ENCODE results near the gene COL15A1. TPM values are rescaled to one million over a fixed set of nuclear protein-coding genes. Genes with fewer than 3 reads are reported as not detected.

The COL15A1 gene
- total and polyA plus RNA-seq, 10 donors, result 0.33 to 9.3 (median 2.1) TPM

DNA sequence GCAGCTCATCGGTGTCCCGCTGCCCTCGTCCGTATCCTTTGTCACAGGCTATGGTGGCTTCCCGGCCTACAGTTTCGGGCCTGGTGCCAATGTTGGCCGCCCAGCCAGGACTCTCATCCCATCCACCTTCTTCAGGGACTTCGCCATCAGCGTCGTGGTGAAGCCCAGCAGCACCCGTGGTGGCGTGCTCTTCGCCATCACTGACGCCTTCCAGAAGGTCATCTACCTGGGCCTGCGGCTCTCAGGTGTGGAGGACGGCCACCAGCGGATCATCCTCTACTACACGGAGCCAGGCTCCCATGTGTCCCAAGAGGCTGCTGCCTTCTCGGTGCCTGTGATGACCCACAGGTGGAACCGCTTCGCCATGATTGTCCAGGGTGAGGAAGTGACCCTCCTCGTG lies 41.9 kb downstream of the COL15A1 start:
- Histone ChIP-seq H3K27ac (no peak overlapping the region), H3K9me3 (no peaks in the 10 kb centered on the region), H3K4me1 (no peaks in the 10 kb centered on the region), H3K4me3 (no peak overlapping the region), H3K27me3 (replicated peaks in 1 of 7) (no peaks in the 10 kb centered on the region), H3K36me3 (no peaks in the 10 kb centered on the region)
- WGBS, 5 donors, result 94 to 98% (median 96%) methylated on average over 22 of the region's 22 CpGs
- TF ChIP-seq POLR2A (IDR thresholded peaks at IDR 0.05) (no peak), POLR2AphosphoS5 (IDR thresholded peaks at IDR 0.05) (no peak)
- TF ChIP-seq, protein P1, sequence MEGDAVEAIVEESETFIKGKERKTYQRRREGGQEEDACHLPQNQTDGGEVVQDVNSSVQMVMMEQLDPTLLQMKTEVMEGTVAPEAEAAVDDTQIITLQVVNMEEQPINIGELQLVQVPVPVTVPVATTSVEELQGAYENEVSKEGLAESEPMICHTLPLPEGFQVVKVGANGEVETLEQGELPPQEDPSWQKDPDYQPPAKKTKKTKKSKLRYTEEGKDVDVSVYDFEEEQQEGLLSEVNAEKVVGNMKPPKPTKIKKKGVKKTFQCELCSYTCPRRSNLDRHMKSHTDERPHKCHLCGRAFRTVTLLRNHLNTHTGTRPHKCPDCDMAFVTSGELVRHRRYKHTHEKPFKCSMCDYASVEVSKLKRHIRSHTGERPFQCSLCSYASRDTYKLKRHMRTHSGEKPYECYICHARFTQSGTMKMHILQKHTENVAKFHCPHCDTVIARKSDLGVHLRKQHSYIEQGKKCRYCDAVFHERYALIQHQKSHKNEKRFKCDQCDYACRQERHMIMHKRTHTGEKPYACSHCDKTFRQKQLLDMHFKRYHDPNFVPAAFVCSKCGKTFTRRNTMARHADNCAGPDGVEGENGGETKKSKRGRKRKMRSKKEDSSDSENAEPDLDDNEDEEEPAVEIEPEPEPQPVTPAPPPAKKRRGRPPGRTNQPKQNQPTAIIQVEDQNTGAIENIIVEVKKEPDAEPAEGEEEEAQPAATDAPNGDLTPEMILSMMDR (IDR thresholded peaks at IDR 0.05 in 8 of 11, conservative IDR thresholded peaks at IDR 0.05 in 3 of 11), result no peak
- no peak for DNase-seq
- intact Hi-C loops (cut with DNase I; ENCODE audit: low total_unique reads), result no loop called here

DNA sequence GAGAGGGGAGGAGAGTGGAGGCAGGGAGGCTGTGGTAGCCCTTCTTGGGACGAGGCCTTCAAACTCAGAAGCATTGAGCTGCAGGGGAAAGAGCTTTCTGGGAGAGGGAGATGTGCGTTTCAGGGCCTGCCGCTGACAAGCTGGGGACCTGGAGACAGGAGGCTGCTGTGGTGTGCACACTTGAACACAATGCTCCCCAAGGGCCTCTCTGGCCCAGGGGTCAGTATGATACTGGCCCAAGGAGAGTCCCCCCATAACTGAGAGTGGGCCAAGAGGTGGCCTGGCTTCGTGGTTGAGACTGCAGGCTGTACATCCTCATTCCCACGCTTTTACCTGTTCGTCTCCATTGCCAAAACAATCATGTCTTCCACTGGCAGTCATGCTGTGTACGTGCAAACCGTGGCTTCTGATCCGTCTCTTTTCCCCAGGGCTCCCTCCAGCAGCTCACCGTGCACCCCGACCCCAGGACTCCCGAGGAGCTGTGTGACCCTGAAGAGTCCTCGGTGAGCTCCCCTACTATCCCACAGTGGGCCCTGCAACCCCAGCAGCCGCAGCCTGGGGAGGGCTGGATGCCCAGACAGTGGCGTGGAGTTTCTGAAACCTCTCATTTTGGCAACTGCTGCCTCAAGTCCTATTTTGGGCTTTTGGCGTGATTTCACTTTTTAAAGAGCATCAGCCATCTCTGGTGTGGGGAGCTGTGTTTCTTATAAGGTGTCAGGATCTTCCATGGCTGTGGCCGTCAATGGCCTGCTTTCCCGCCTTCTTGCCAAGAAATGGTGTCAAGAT lies 43.4 kb downstream of the COL15A1 start:
- no peak for DNase-seq
- Histone ChIP-seq H3K36me3 (no peaks in the 10 kb centered on the region), H3K4me3 (no peak overlapping the region), H3K27me3 (replicated peaks in 1 of 7) (no peaks in the 10 kb centered on the region), H3K27ac (no peak overlapping the region), H3K9me3 (no peaks in the 10 kb centered on the region), H3K4me1 (no peaks in the 10 kb centered on the region)
- 79 to 93% (median 89%) methylated on average over 18 of the region's 18 CpGs for WGBS, 5 donors
- TF ChIP-seq, protein P1 (IDR thresholded peaks at IDR 0.05 in 8 of 11, conservative IDR thresholded peaks at IDR 0.05 in 3 of 11), result no peak
- TF ChIP-seq POLR2A (IDR thresholded peaks at IDR 0.05) (no peak), POLR2AphosphoS5 (IDR thresholded peaks at IDR 0.05) (no peak)
- intact Hi-C loops (cut with DNase I; ENCODE audit: low total_unique reads), result no loop called here

DNA sequence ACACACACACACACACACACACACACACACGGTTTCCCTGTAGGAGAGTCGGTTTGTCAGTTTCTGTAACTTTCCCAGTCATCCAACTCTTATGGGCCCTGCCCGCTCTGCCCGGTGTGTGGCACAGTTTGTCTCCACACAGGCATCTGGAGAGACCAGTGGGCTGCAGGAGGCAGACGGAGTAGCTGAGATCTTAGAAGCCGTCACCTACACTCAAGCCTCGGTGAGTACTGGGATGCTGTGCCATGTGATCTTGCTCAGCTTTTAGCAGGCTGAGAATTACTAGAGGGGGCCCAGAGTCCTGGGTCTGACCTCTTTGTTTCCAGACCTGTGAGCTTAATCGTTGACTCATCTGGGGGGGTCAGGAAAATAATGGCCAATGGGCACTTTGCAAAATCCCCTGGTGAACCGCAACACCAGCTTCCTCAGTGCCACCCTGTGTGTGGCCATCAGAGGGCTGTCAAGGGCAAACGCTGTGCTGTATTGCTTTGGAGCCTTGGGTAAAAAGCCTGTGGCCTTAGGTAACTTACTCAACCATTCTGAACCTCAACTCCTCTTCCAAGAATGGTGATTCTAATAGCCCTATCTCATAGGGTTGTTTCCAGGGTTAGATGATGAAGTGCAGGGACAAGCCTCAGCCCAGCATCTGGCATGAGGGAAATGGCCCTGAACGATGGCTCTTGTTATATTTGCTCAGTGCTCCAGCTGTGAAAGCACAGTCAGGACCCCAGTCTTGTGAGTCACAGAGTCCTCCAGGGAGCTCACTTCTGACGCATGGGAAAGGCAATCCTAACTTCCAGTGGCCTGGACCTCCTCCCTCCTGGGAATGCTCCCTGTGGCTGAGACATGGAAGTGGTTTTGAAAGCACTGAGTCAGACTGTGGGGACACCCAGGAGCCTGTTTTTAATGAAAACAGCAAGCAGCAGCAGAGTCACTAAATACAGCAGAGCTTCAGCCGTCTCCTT lies 45.6 kb downstream of the COL15A1 start:
- 78 to 87% (median 83%) methylated on average over 12 to 13 of the region's 13 CpGs for WGBS, 5 donors
- peaks cover 0 to 16% (median 12%) of the 10 kb centered on the region in 6 donors for H3K4me1 ChIP-seq
- intact Hi-C loops (cut with DNase I; ENCODE audit: low total_unique reads), result no loop called here

More for the DNA sequence above, 45.6 kb downstream of the COL15A1 start:
- Histone ChIP-seq H3K9me3 (no peaks in the 10 kb centered on the region), H3K36me3 (no peaks in the 10 kb centered on the region), H3K4me3 (no peak overlapping the region), H3K27me3 (replicated peaks in 1 of 7) (no peaks in the 10 kb centered on the region), H3K27ac (no peak overlapping the region)
- TF ChIP-seq POLR2AphosphoS5 (IDR thresholded peaks at IDR 0.05) (no peak), POLR2A (IDR thresholded peaks at IDR 0.05) (no peak)
- TF ChIP-seq, protein P1 (IDR thresholded peaks at IDR 0.05 in 8 of 11, conservative IDR thresholded peaks at IDR 0.05 in 3 of 11), result no peak
- no peak for DNase-seq

Measured in spleen (tissue), 11 donors.